ENCODE data around the gene LPAR1.
"Not testable (repeated sequence)": the region's sequence is repeated elsewhere in the genome, so short reads cannot be mapped to it uniquely, and the experiment has no call there.

Gene LPAR1

GRCh38 chr9:110828264-110828663, 210.0 kb downstream of the LPAR1 start:
- no peak overlapping the region for H3K4me3 ChIP-seq (ENCODE audit: low read length in 2 of 2)
- no peaks in the 10 kb centered on the region for H3K36me3 ChIP-seq (ENCODE audit: control insufficient read depth in 2 of 2, insufficient read depth in 2 of 2, low read length in 2 of 2)
- no peak overlapping the region for H3K27ac ChIP-seq (ENCODE audit: low read length)
- no peak overlapping the region for H3K9ac ChIP-seq (ENCODE audit: low read length in 2 of 2)
- H3K9me3 ChIP-seq (ENCODE audit: control insufficient read depth in 2 of 2, low read length in 2 of 2): no peaks in the 10 kb centered on the region
- H3K4me1 ChIP-seq (ENCODE audit: control insufficient read depth, insufficient read depth, low read length): no peaks in the 10 kb centered on the region
- no peaks in the 10 kb centered on the region for H3K27me3 ChIP-seq (ENCODE audit: control insufficient read depth in 1 of 2, insufficient read depth in 2 of 2, low read length in 2 of 2)

GRCh38 chr9:110826400-110826799, 211.9 kb downstream of the LPAR1 start:
- not testable (repeated sequence) for H3K27ac ChIP-seq (ENCODE audit: low read length); H3K4me3 ChIP-seq (ENCODE audit: low read length in 2 of 2); H3K4me1 ChIP-seq (ENCODE audit: control insufficient read depth, insufficient read depth, low read length); H3K27me3 ChIP-seq (ENCODE audit: control insufficient read depth in 1 of 2, insufficient read depth in 2 of 2, low read length in 2 of 2); H3K9me3 ChIP-seq (ENCODE audit: control insufficient read depth in 2 of 2, low read length in 2 of 2); H3K9ac ChIP-seq (ENCODE audit: low read length in 2 of 2); H3K36me3 ChIP-seq (ENCODE audit: control insufficient read depth in 2 of 2, insufficient read depth in 2 of 2, low read length in 2 of 2)

- Histone ChIP-seq H3K27me3 (ENCODE audit: control insufficient read depth in 1 of 2, insufficient read depth in 2 of 2, low read length in 2 of 2) (no peaks in the 10 kb centered on the region), H3K4me3 (ENCODE audit: low read length in 2 of 2) (no peak overlapping the region), H3K9me3 (ENCODE audit: control insufficient read depth in 2 of 2, low read length in 2 of 2) (no peaks in the 10 kb centered on the region), H3K4me1 (ENCODE audit: control insufficient read depth, insufficient read depth, low read length) (no peaks in the 10 kb centered on the region), H3K36me3 (ENCODE audit: control insufficient read depth in 2 of 2, insufficient read depth in 2 of 2, low read length in 2 of 2) (no peaks in the 10 kb centered on the region), H3K27ac (ENCODE audit: low read length) (no peak overlapping the region), H3K9ac (ENCODE audit: low read length in 2 of 2) (no peak overlapping the region)
Measured at GRCh38 chr9:110825950-110826349, 212.3 kb downstream of the LPAR1 start.

- H3K9me3 ChIP-seq (ENCODE audit: control insufficient read depth in 2 of 2, low read length in 2 of 2); H3K27ac ChIP-seq (ENCODE audit: low read length); H3K9ac ChIP-seq (ENCODE audit: low read length in 2 of 2); H3K36me3 ChIP-seq (ENCODE audit: control insufficient read depth in 2 of 2, insufficient read depth in 2 of 2, low read length in 2 of 2); H3K27me3 ChIP-seq (ENCODE audit: control insufficient read depth in 1 of 2, insufficient read depth in 2 of 2, low read length in 2 of 2); H3K4me1 ChIP-seq (ENCODE audit: control insufficient read depth, insufficient read depth, low read length); H3K4me3 ChIP-seq (ENCODE audit: low read length in 2 of 2): not testable (repeated sequence)
Measured at GRCh38 chr9:110825129-110825528, 213.1 kb downstream of the LPAR1 start.
